ENCODE data around the gene FTSJ1. TPM values are rescaled to one million over a fixed set of nuclear protein-coding genes. Genes with fewer than 3 reads are reported as not detected.
A peak's percentile ranks its signal among the peaks of the same experiment; 100 is the strongest.
"Not testable (repeated sequence)": the region's sequence is repeated elsewhere in the genome, so short reads cannot be mapped to it uniquely, and the experiment has no call there.

Gene FTSJ1, protein sequence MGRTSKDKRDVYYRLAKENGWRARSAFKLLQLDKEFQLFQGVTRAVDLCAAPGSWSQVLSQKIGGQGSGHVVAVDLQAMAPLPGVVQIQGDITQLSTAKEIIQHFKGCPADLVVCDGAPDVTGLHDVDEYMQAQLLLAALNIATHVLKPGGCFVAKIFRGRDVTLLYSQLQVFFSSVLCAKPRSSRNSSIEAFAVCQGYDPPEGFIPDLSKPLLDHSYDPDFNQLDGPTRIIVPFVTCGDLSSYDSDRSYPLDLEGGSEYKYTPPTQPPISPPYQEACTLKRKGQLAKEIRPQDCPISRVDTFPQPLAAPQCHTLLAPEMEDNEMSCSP
- total RNA-seq (10 to 100 TPM; 19.6 to 92.8 (median 55.3) TPM), polyA plus RNA-seq (10 to 100 TPM; 33.9 to 40.3 (median 37.7) TPM)
- long read RNA-seq, donor 1, result 0 reads
- long read RNA-seq, donor 2, result 0 reads
- long read RNA-seq, donor 3, result 0 reads
- long read RNA-seq, donor 4, result 0 reads
- long read RNA-seq, donor 5, partial matches to known transcripts, result 0 of 1 reads
- long read RNA-seq, donor 5, other reads (novel, unspliced or antisense), result 0 of 1 reads
- long read RNA-seq, donor 6, transcript FTSJ1-202 (13 exons, 1,892 nt), result major isoform, 5 of 7 reads
- long read RNA-seq, donor 6, partial matches to known transcripts, result 0 of 7 reads
- long read RNA-seq, donor 6, other reads (novel, unspliced or antisense), result 0 of 7 reads
- long read RNA-seq, donor 7, partial matches to known transcripts, result 5 of 7 reads
- long read RNA-seq, donor 7, other reads (novel, unspliced or antisense), result 0 of 7 reads
- long read RNA-seq, donor 8, partial matches to known transcripts, result 0 of 2 reads
- long read RNA-seq, donor 8, other reads (novel, unspliced or antisense), result 0 of 2 reads
- long read RNA-seq, donor 9, partial matches to known transcripts, result 7 of 9 reads
- long read RNA-seq, donor 9, other reads (novel, unspliced or antisense), result 0 of 9 reads
- long read RNA-seq, donor 10, result 0 reads

GRCh38 chrX:48475774-48476577, at the start of gene FTSJ1:
Gene FTSJ1, plus strand, starts transcription at chrX:48476199. Its CDS starts 1,849 bp downstream, at chrX:48478048.
- intact Hi-C loops (cut with DNase I; ENCODE audit: low total_unique reads), result no loop called here
- WGBS, 5 donors, result 0 to 44% (median 9%) methylated on average over 17 to 75 of the region's 75 CpGs
- DNase-seq, result peak; percentile 85 to 96
- TF ChIP-seq POLR2A (IDR thresholded peaks at IDR 0.05) (peak in 2 of 4 donors; percentile 27 to 28), POLR2AphosphoS5 (IDR thresholded peaks at IDR 0.05) (peak; percentile 77 to 90 (median 77)), EP300 (IDR thresholded peaks at IDR 0.05) (no peak)
- TF ChIP-seq, protein P1, sequence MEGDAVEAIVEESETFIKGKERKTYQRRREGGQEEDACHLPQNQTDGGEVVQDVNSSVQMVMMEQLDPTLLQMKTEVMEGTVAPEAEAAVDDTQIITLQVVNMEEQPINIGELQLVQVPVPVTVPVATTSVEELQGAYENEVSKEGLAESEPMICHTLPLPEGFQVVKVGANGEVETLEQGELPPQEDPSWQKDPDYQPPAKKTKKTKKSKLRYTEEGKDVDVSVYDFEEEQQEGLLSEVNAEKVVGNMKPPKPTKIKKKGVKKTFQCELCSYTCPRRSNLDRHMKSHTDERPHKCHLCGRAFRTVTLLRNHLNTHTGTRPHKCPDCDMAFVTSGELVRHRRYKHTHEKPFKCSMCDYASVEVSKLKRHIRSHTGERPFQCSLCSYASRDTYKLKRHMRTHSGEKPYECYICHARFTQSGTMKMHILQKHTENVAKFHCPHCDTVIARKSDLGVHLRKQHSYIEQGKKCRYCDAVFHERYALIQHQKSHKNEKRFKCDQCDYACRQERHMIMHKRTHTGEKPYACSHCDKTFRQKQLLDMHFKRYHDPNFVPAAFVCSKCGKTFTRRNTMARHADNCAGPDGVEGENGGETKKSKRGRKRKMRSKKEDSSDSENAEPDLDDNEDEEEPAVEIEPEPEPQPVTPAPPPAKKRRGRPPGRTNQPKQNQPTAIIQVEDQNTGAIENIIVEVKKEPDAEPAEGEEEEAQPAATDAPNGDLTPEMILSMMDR (IDR thresholded peaks at IDR 0.05), result no peak
- peaks cover 0 to 23% (median 9%) of the 10 kb centered on the region in 4 donors for H3K4me1 ChIP-seq
- peak within 1 kb of the TSS; percentile 51 to 67 (median 66) for H3K4me3 ChIP-seq
- H3K27ac ChIP-seq, result peak within 1 kb of the TSS; percentile 69 to 89 (median 88)
- no peaks in the 10 kb centered on the region for H3K27me3 ChIP-seq
- H3K36me3 ChIP-seq, result peaks cover 0 to 28% (median 13%) of the 10 kb centered on the region in 4 donors
- no peaks in the 10 kb centered on the region for H3K9me3 ChIP-seq

GRCh38 chrX:48427027-48427716, 48.8 kb upstream of the FTSJ1 start:
- H3K27ac ChIP-seq; H3K4me1 ChIP-seq; H3K27me3 ChIP-seq; H3K4me3 ChIP-seq; intact Hi-C loops (cut with DNase I; ENCODE audit: low total_unique reads); H3K36me3 ChIP-seq; H3K9me3 ChIP-seq; DNase-seq: not testable (repeated sequence)
- WGBS, 5 donors, result no CpG with 5 or more reads among the region's 12 CpGs

DNA sequence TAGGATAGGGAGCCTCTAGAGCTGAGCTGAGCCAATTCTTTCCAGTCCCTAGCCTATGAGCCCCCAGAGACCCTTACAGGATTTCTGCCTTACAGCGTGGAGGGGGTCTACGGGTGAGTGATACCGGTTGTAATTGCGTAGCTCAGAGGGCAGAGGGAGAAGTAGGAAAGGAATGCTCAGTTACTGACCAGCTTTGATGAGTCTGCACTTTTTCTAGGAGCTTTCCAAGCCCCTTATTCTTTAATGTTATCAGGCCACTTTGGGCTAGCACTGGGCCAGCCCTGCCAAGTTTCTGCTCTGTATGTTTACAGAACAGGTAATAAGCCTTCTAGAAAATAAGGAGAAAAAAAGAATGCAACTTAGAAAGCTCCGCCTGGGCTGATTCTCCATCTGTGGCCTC, 46.4 kb upstream of the FTSJ1 start:
- H3K9me3 ChIP-seq; intact Hi-C loops (cut with DNase I; ENCODE audit: low total_unique reads); H3K4me3 ChIP-seq; H3K4me1 ChIP-seq; H3K27me3 ChIP-seq; H3K27ac ChIP-seq; H3K36me3 ChIP-seq; DNase-seq: not testable (repeated sequence)
- WGBS, 5 donors, result 38 to 65% (median 58%) methylated on average over 5 of the region's 5 CpGs

GRCh38 chrX:48430166-48430565, 45.8 kb upstream of the FTSJ1 start:
- 34 to 56% (median 45%) methylated on average over 4 of the region's 4 CpGs for WGBS, 5 donors
- intact Hi-C loops (cut with DNase I; ENCODE audit: low total_unique reads), result not testable (repeated sequence)

GRCh38 chrX:48433713-48434112, 42.3 kb upstream of the FTSJ1 start:
- H3K27me3 ChIP-seq; H3K4me3 ChIP-seq; H3K9me3 ChIP-seq; H3K4me1 ChIP-seq; DNase-seq; H3K27ac ChIP-seq; H3K36me3 ChIP-seq; intact Hi-C loops (cut with DNase I; ENCODE audit: low total_unique reads): not testable (repeated sequence)
- WGBS, 5 donors, result 61 to 97% (median 66%) methylated on average over 7 to 13 of the region's 13 CpGs

More at GRCh38 chrX:48430166-48430565, 45.8 kb upstream of the FTSJ1 start:
- DNase-seq, H3K4me3 ChIP-seq, H3K27ac ChIP-seq, H3K36me3 ChIP-seq, H3K27me3 ChIP-seq, H3K4me1 ChIP-seq, H3K9me3 ChIP-seq: not testable (repeated sequence)

DNA sequence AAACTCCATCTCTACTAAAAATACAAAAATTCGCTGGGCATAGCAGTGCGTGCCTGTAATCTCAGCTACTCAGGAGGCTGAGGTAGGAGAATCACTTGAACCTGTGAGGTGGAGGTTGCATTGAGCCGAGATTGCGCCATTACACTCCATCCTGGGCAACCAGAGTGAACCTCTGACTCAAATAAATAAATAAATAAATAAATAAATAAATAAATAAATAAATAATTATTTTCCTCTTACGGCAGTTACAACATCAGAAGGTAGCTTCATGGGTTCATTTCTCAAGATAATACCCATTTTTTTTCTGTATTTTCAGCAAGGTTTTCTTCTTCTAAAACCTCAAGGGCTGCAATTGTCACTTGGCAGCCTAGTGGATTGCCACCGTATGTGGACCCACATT, 28.8 kb upstream of the FTSJ1 start:
- H3K27ac ChIP-seq; H3K4me3 ChIP-seq; H3K4me1 ChIP-seq; H3K9me3 ChIP-seq; DNase-seq; H3K36me3 ChIP-seq; H3K27me3 ChIP-seq; intact Hi-C loops (cut with DNase I; ENCODE audit: low total_unique reads): not testable (repeated sequence)
- WGBS, 5 donors, result 87 to 95% (median 94%) methylated on average over 6 of the region's 6 CpGs

All from stomach (tissue), 19 donors.